ENCODE results near the gene ZNHIT2. TPM values are rescaled to one million over a fixed set of nuclear protein-coding genes. Genes with fewer than 3 reads are reported as not detected.
A peak's percentile ranks its signal among the peaks of the same experiment; 100 is the strongest.

The ZNHIT2 gene
- total and polyA plus RNA-seq, 2 of the 13 experiments (the other 11 are each of a cell fraction or from before 2014, with no cell fraction given), result 1.1 to 6.5 TPM

GRCh38 chr11:65083834-65084597 is 33.5 kb downstream of the ZNHIT2 start, which contains the start of the genes CDCA5 and ZFPL1 (continued):
- TF ChIP-seq, protein P1, sequence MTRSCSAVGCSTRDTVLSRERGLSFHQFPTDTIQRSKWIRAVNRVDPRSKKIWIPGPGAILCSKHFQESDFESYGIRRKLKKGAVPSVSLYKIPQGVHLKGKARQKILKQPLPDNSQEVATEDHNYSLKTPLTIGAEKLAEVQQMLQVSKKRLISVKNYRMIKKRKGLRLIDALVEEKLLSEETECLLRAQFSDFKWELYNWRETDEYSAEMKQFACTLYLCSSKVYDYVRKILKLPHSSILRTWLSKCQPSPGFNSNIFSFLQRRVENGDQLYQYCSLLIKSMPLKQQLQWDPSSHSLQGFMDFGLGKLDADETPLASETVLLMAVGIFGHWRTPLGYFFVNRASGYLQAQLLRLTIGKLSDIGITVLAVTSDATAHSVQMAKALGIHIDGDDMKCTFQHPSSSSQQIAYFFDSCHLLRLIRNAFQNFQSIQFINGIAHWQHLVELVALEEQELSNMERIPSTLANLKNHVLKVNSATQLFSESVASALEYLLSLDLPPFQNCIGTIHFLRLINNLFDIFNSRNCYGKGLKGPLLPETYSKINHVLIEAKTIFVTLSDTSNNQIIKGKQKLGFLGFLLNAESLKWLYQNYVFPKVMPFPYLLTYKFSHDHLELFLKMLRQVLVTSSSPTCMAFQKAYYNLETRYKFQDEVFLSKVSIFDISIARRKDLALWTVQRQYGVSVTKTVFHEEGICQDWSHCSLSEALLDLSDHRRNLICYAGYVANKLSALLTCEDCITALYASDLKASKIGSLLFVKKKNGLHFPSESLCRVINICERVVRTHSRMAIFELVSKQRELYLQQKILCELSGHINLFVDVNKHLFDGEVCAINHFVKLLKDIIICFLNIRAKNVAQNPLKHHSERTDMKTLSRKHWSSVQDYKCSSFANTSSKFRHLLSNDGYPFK (CRISPR knock-in tag; IDR thresholded peaks at IDR 0.05; ENCODE audit: borderline replicate concordance), result peak; percentile 99
- TF ChIP-seq NFKBIZ (CRISPR knock-in tag; IDR thresholded peaks at IDR 0.05), result 0 out of 2 replicates have a peak, but pooled peaks have one; percentile 48
- no peak for TF ChIP-seq ZNF10 (CRISPR knock-in tag; IDR thresholded peaks at IDR 0.05; ENCODE audit: borderline replicate concordance, low read depth)
- TF ChIP-seq ZSCAN20 (CRISPR knock-in tag; IDR thresholded peaks at IDR 0.05; ENCODE audit: borderline replicate concordance), result no peak
- TF ChIP-seq ZNF468 (CRISPR knock-in tag; IDR thresholded peaks at IDR 0.05), result no peak
- TF ChIP-seq, protein P2, sequence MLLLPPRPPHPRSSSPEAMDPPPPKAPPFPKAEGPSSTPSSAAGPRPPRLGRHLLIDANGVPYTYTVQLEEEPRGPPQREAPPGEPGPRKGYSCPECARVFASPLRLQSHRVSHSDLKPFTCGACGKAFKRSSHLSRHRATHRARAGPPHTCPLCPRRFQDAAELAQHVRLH (CRISPR knock-in tag; IDR thresholded peaks at IDR 0.05; ENCODE audit: borderline replicate concordance, low read depth), result peak; percentile 71; the same call in 1 of the 2 replicates
- no peak for TF ChIP-seq ISL2 (CRISPR knock-in tag; IDR thresholded peaks at IDR 0.05)
- TF ChIP-seq RFX1 (IDR thresholded peaks at IDR 0.05), result no peak
- no peak for TF ChIP-seq TERF1 (CRISPR knock-in tag; IDR thresholded peaks at IDR 0.05)
- no peak for TF ChIP-seq PRPF4 (IDR thresholded peaks at IDR 0.05; ENCODE audit: low read depth, low read length, poor library complexity, severe bottlenecking)
- TF ChIP-seq, protein P3, sequence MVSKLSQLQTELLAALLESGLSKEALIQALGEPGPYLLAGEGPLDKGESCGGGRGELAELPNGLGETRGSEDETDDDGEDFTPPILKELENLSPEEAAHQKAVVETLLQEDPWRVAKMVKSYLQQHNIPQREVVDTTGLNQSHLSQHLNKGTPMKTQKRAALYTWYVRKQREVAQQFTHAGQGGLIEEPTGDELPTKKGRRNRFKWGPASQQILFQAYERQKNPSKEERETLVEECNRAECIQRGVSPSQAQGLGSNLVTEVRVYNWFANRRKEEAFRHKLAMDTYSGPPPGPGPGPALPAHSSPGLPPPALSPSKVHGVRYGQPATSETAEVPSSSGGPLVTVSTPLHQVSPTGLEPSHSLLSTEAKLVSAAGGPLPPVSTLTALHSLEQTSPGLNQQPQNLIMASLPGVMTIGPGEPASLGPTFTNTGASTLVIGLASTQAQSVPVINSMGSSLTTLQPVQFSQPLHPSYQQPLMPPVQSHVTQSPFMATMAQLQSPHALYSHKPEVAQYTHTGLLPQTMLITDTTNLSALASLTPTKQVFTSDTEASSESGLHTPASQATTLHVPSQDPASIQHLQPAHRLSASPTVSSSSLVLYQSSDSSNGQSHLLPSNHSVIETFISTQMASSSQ (IDR thresholded peaks at IDR 0.05; ENCODE audit: low read depth), result no peak
- TF ChIP-seq, protein P3 (CRISPR knock-in tag; IDR thresholded peaks at IDR 0.05; ENCODE audit: borderline replicate concordance), result peak; percentile 69; the same call in 1 of the 2 replicates
- TF ChIP-seq RARG (CRISPR knock-in tag; IDR thresholded peaks at IDR 0.05; ENCODE audit: low read depth), result no peak
- TF ChIP-seq TRIM24 (CRISPR knock-in tag; IDR thresholded peaks at IDR 0.05), result no peak
- no peak for TF ChIP-seq NONO (IDR thresholded peaks at IDR 0.05)
- TF ChIP-seq NONO (CRISPR knock-in tag; conservative IDR thresholded peaks at IDR 0.05), result peak; percentile 93
- no peak for TF ChIP-seq AKAP8 (CRISPR knock-in tag; IDR thresholded peaks at IDR 0.05)
- TF ChIP-seq ARNT (IDR thresholded peaks at IDR 0.05), result no peak
- TF ChIP-seq ZNF451 (CRISPR knock-in tag; IDR thresholded peaks at IDR 0.05), result peak; percentile 78; the same call in 1 of the 2 replicates
- no peak for TF ChIP-seq SRSF9 (IDR thresholded peaks at IDR 0.05; ENCODE audit: borderline replicate concordance, insufficient read depth, low read depth, low read length, poor library complexity, severe bottlenecking)
- TF ChIP-seq SSRP1 (CRISPR knock-in tag; IDR thresholded peaks at IDR 0.05), result 0 out of 2 replicates have a peak, but pooled peaks have one; percentile 25
- TF ChIP-seq ZNF567 (CRISPR knock-in tag; IDR thresholded peaks at IDR 0.05; ENCODE audit: borderline replicate concordance), result peak; percentile 81; the same call in 1 of the 2 replicates
